Vagina (tissue), 2 donors: ENCODE measurements around the gene DOK6.

Experiments used
- CTCF ChIP-seq, 3 experiments: fragments of 450-650 bp in 2 of 3; fragments of 200-600 bp in 1 of 3; sonication (generic) in 1 of 3; IDR thresholded peaks; one replicate each; pipeline ENCODE4 v1.5.1; 2017 to 2019; ENCODE audit warnings: antibody characterized with exemption in 3 of 3, mild to moderate bottlenecking in 2 of 3, moderate library complexity in 2 of 3
- POLR2A ChIP-seq, 2 donors: fragments of 450-650 bp; IDR thresholded peaks; one replicate each; pipeline ENCODE4 v1.6.1; 2017; ENCODE audit warnings: antibody characterized with exemption in 2 of 2, mild to moderate bottlenecking in 2 of 2, moderate library complexity in 2 of 2
- POLR2AphosphoS5 ChIP-seq, 2 donors: sonication (generic); formaldehyde crosslinking; IDR thresholded peaks; one replicate each; pipeline ENCODE4 v1.9.0; 2017; ENCODE audit warnings: antibody characterized with exemption in 2 of 2, mild to moderate bottlenecking in 2 of 2, low read depth in 1 of 2; ENCODE audit not compliant: insufficient read depth in 1 of 2

DNA sequence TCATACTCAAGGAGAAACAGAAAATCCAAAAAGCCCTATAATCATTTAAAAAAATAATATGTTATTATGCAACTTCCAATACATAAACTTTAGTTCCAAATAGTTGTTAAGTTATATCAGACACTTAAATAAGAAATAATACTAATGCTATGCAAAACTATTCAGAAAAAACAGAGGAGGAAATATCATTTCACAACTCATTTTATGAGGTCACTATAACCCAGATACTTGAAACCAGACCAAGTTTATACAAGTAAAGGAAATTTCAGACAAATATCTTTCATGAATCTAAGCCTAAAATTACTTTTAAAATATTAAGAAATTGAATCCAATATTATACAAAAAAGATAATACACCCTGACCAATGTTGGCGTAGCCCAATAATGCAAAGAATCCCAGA lies 286.2 kb downstream of the DOK6 start:
- TF ChIP-seq CTCF (IDR thresholded peaks at IDR 0.05) (no peak), POLR2AphosphoS5 (IDR thresholded peaks at IDR 0.05; ENCODE audit: insufficient read depth in 1 of 2, low read depth in 1 of 2) (no peak), POLR2A (IDR thresholded peaks at IDR 0.05) (no peak)
